Thyroid gland (tissue), 4 donors: ENCODE results near the gene SDHA. TPM values are rescaled to one million over a fixed set of nuclear protein-coding genes. Genes with fewer than 3 reads are reported as not detected.

Source experiments
- DNase-seq, 2 donors: peaks; one replicate each; pipeline ENCODE4 v3.0.0-alpha.2; 2019
- H3K27ac ChIP-seq, 3 donors: fragments of 200-600 bp; sonication (generic); 1 replicate in 2 of 3; 2 replicates in 1 of 3; pipeline ENCODE4 v1.5.1; 2016 to 2019; ENCODE audit warnings: mild to moderate bottlenecking in 1 of 3, moderate library complexity in 1 of 3
- H3K27me3 ChIP-seq: fragments of 200-600 bp; sonication (generic); one replicate; pipeline ENCODE4 v1.5.1; 2019
- H3K36me3 ChIP-seq, 2 donors: fragments of 200-600 bp; sonication (generic); one replicate each; pipeline ENCODE4 v1.5.1; 2016 to 2019
- H3K4me1 ChIP-seq, 2 donors: fragments of 200-600 bp; sonication (generic); one replicate each; pipeline ENCODE4 v1.5.1; 2017 to 2019
- H3K4me3 ChIP-seq, 3 donors: fragments of 200-600 bp; sonication (generic); replicated peaks in 1 of 3; 1 replicate in 2 of 3; 2 replicates in 1 of 3; pipeline ENCODE4 v1.5.1; 2016; ENCODE audit warnings: mild to moderate bottlenecking in 1 of 3
- H3K9me3 ChIP-seq: fragments of 200-600 bp; sonication (generic); one replicate; pipeline ENCODE4 v1.5.1; 2017
- CTCF ChIP-seq, 6 experiments: fragments of 200-600 bp in 3 of 6; fragments of 450-650 bp in 3 of 6; sonication (generic) in 3 of 6; IDR thresholded peaks; one replicate each; pipeline ENCODE4 v1.5.1; 2016 to 2019; ENCODE audit warnings: antibody characterized with exemption in 6 of 6, mild to moderate bottlenecking in 2 of 6, inconsistent platforms in 1 of 6, moderate library complexity in 1 of 6
- POLR2A ChIP-seq, 2 donors: fragments of 450-650 bp; IDR thresholded peaks; one replicate each; pipeline ENCODE4 v1.6.1; 2017; ENCODE audit warnings: antibody characterized with exemption in 2 of 2, mild to moderate bottlenecking in 2 of 2, moderate library complexity in 1 of 2
- WGBS, 2 donors: methylation state at CpG; one replicate each; pipeline ENCODE4 v1.1.5; 2017; 5-methylcytosine and 5-hydroxymethylcytosine counted together
- intact Hi-C: fragments of 100-400 bp; cut with DNase I; formaldehyde crosslinking; loops from one replicate; pipeline ENCODE4 v1.15.1; 2023
- total RNA-seq, 4 donors: library from RNA; depleted of rRNA; stranded (reverse); fragments of >200 nt; gene quantifications; one replicate each; pipeline ENCODE4 v1.2.3, GENCODE V29; 2016

Gene SDHA
- total RNA-seq, 4 donors from 2014 or later, result 86.9 to 102 (median 92.2) TPM

- intact Hi-C loops, result no loop called here
- no peak overlapping the region for H3K4me3 ChIP-seq
- TF ChIP-seq POLR2A (IDR thresholded peaks at IDR 0.05) (no peak), CTCF (IDR thresholded peaks at IDR 0.05) (no peak)
- no peak for DNase-seq
- peaks cover 0 to 6% of the 10 kb centered on the region in 2 donors for H3K4me1 ChIP-seq
- H3K36me3 ChIP-seq, result no peaks in the 10 kb centered on the region
- WGBS, 2 donors, result 91 to 93% methylated on average over 9 of the region's 9 CpGs
- H3K27me3 ChIP-seq, result no peaks in the 10 kb centered on the region
- H3K9me3 ChIP-seq, result no peaks in the 10 kb centered on the region
- H3K27ac ChIP-seq, result no peak overlapping the region
Measured at GRCh38 chr5:181160-181559, 37.0 kb upstream of the SDHA start.

DNA sequence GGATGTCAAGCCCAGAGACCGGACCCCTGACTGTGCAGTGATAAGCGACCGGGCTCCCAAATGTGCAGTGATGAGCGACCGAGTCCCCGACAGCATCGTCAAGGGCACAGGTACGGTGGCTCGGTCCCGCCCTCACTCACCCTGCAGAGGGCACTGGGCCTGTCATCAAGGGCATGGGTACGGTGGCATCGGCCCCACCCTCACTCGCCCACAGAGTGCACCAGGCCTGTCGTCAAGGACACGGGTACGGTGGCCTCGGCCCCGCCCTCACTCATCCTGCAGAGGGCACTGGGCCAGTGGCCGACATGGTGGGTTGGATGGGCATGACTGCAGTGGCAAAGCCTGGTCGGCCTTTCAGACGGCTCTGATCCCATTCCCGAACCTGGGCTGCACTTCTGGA lies 36.6 kb upstream of the SDHA start:
- no peaks in the 10 kb centered on the region for H3K9me3 ChIP-seq
- TF ChIP-seq CTCF (IDR thresholded peaks at IDR 0.05) (no peak), POLR2A (IDR thresholded peaks at IDR 0.05) (no peak)
- H3K4me3 ChIP-seq, result no peak overlapping the region
- no peak overlapping the region for H3K27ac ChIP-seq
- intact Hi-C loops, result no loop called here
- peaks cover 0 to 3% of the 10 kb centered on the region in 2 donors for H3K4me1 ChIP-seq
- H3K36me3 ChIP-seq, result no peaks in the 10 kb centered on the region
- 93 to 96% methylated on average over 10 to 13 of the region's 22 CpGs for WGBS, 2 donors
- H3K27me3 ChIP-seq, result no peaks in the 10 kb centered on the region
- no peak for DNase-seq

- H3K27me3 ChIP-seq, result no peaks in the 10 kb centered on the region
- H3K36me3 ChIP-seq, result no peaks in the 10 kb centered on the region
- H3K4me3 ChIP-seq, result no peak overlapping the region
- no peaks in the 10 kb centered on the region for H3K9me3 ChIP-seq
- no peak for DNase-seq
- WGBS, 2 donors, result 95 to 96% methylated on average over 8 to 12 of the region's 12 CpGs
- H3K27ac ChIP-seq, result no peak overlapping the region
- intact Hi-C loops, result no loop called here
- H3K4me1 ChIP-seq, result no peaks in the 10 kb centered on the region
- TF ChIP-seq CTCF (IDR thresholded peaks at IDR 0.05) (no peak), POLR2A (IDR thresholded peaks at IDR 0.05) (no peak)
Measured at GRCh38 chr5:182126-182525, 36.0 kb upstream of the SDHA start.

DNA sequence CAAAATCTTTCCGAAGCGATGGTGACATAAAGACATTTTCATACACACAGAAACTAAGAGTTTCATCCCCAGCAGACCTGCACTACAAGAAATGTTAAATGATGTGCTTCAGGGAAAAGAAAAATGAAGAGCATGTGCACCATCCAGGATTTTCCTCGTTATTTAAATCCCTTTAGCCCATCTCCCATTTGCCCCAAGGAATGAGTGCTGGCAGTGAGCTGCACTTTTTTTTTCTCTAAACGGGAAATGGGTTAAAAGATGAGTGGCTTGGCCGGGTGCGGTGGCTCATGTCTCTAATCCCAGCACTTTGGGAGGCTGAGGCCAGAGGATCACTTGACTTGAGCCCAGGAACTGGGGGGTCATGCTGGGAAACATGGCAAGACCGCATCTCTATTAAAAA lies 33.6 kb upstream of the SDHA start:
- TF ChIP-seq POLR2A (IDR thresholded peaks at IDR 0.05) (no peak), CTCF (IDR thresholded peaks at IDR 0.05) (no peak)
- Histone ChIP-seq H3K4me1 (peaks cover 0 to 10% of the 10 kb centered on the region in 2 donors), H3K9me3 (no peaks in the 10 kb centered on the region), H3K36me3 (no peaks in the 10 kb centered on the region), H3K4me3 (no peak overlapping the region), H3K27me3 (no peaks in the 10 kb centered on the region), H3K27ac (no peak overlapping the region)
- no peak for DNase-seq
- 78 to 84% methylated on average over 7 of the region's 7 CpGs for WGBS, 2 donors
- intact Hi-C loops, result no loop called here

DNA sequence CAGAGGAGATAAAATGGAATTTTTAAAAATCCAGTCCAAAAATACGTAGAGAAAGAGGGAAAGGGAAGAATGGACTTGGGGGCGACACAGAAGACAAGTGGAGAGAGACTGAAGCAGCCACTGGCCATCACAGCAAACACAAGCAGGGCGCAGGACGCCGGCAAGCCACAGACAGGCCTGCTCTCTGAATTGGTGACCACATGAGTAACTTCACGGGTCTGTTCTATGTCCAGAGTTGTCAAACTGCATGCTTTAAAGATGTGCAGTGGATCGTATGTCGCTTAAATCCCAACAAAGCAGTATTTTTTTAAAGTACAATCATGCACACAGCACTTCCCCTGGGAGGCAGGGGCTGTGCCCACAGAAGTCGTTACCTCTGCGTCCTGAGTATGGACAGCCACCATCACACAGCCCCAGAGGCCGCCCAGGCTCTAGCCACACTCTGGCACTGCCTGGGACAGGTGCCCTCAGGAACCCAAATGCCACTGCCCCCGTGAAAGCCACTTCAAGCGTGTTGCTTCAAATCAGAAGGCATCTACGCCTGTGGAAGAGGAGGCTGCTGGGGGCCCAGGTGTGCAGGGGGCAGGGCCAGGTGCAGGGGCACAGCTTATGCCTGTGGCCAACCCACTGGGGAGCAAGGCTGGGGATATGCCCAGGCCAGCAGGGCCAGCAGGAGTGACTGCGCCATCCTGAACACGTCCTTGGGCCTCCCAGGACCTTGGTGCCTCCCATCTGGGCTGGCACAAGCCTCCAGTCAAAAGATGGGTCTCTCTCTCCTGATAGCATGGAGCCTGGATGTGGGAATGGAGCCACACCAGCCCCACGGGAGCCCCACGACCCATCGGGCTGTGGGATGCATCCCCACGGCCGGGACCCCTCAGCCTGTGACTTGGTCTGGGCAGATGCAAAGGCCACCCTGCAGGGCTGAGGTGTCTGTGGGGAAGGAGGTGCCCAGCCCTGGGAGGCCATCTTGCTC lies 32.7 kb upstream of the SDHA start:
- WGBS, 2 donors, result 85 to 88% methylated on average over 17 to 21 of the region's 21 CpGs
- TF ChIP-seq CTCF (IDR thresholded peaks at IDR 0.05) (no peak), POLR2A (IDR thresholded peaks at IDR 0.05) (no peak)
- no peaks in the 10 kb centered on the region for H3K36me3 ChIP-seq
- H3K4me3 ChIP-seq, result no peak overlapping the region
- H3K9me3 ChIP-seq, result no peaks in the 10 kb centered on the region
- no peaks in the 10 kb centered on the region for H3K27me3 ChIP-seq
- H3K4me1 ChIP-seq, result peaks cover under 1 to 11% of the 10 kb centered on the region in 2 donors
- no peak for DNase-seq
- intact Hi-C loops, result no loop called here
- H3K27ac ChIP-seq, result no peak overlapping the region
